HG02852 (cell line): Measurements from ENCODE around the gene KIFAP3.
"Not testable (repeated sequence)": the region's sequence is repeated elsewhere in the genome, so short reads cannot be mapped to it uniquely, and the experiment has no call there.

ENCODE experiments used
- ATAC-seq: cut with Tn5 transposase; IDR thresholded peaks from one replicate; pipeline ENCODE4 v1.9.1; 2021; ENCODE audit warnings: mild to moderate bottlenecking, moderate library complexity; ENCODE audit not compliant: unreplicated experiment

The KIFAP3 gene

GRCh38 chr1:169928438-169929209, 145.9 kb downstream of the KIFAP3 start:
- ATAC-seq, result peak; percentile 55

GRCh38 chr1:169925505-169926482, 148.7 kb downstream of the KIFAP3 start:
- ATAC-seq, result peak; percentile 86

GRCh38 chr1:169924829-169925228, 149.7 kb downstream of the KIFAP3 start:
- ATAC-seq, result no peak

GRCh38 chr1:169924063-169924462, 150.4 kb downstream of the KIFAP3 start:
- no peak for ATAC-seq

- no peak for ATAC-seq
Measured at GRCh38 chr1:169921080-169921479, 153.4 kb downstream of the KIFAP3 start.

GRCh38 chr1:169918927-169919326, 155.6 kb downstream of the KIFAP3 start:
- no peak for ATAC-seq

- ATAC-seq, result not testable (repeated sequence)
Measured at GRCh38 chr1:169918220-169918619, 156.3 kb downstream of the KIFAP3 start.

GRCh38 chr1:169915150-169915549, 159.3 kb downstream of the KIFAP3 start:
- no peak for ATAC-seq

GRCh38 chr1:169914531-169914930, 160.0 kb downstream of the KIFAP3 start:
- ATAC-seq, result no peak

GRCh38 chr1:169909499-169909898, 165.0 kb downstream of the KIFAP3 start:
- ATAC-seq, result no peak

- no peak for ATAC-seq
Measured at GRCh38 chr1:169906938-169907337, 167.6 kb downstream of the KIFAP3 start.

GRCh38 chr1:169904834-169905233, 169.7 kb downstream of the KIFAP3 start:
- no peak for ATAC-seq

GRCh38 chr1:169902751-169903150, 171.7 kb downstream of the KIFAP3 start:
- no peak for ATAC-seq

GRCh38 chr1:169901115-169901514, 173.4 kb downstream of the KIFAP3 start:
- ATAC-seq, result no peak

GRCh38 chr1:169900571-169900970, 173.9 kb downstream of the KIFAP3 start:
- no peak for ATAC-seq

GRCh38 chr1:169899519-169900217, 174.8 kb downstream of the KIFAP3 start:
- ATAC-seq, result no peak

- ATAC-seq, result no peak
Measured at GRCh38 chr1:169896013-169896412, 178.5 kb downstream of the KIFAP3 start.

- ATAC-seq, result no peak
Measured at GRCh38 chr1:169894424-169895145, 179.9 kb downstream of the KIFAP3 start.

- peak; percentile 84 for ATAC-seq
Measured at GRCh38 chr1:169893645-169894423, 180.7 kb downstream of the KIFAP3 start, which contains the start of gene SCYL3. SCYL3 (minus strand) TSS chr1:169893896; CDS start chr1:169888840, 5,056 bp downstream.
